ENCODE data around the gene MACROH2A1. TPM values are rescaled to one million over a fixed set of nuclear protein-coding genes. Genes with fewer than 3 reads are reported as not detected.
A peak's percentile ranks its signal among the peaks of the same experiment; 100 is the strongest.

The MACROH2A1 gene
- 123 and 126 TPM in 2 replicates for total RNA-seq
- long read RNA-seq, transcript H2AFY-202 (9 exons, 1,859 nt), result major isoform, 19 of 70 reads
- long read RNA-seq, partial matches to known transcripts, result 9 of 70 reads
- long read RNA-seq, other reads (novel, unspliced or antisense), result 38 of 70 reads

DNA sequence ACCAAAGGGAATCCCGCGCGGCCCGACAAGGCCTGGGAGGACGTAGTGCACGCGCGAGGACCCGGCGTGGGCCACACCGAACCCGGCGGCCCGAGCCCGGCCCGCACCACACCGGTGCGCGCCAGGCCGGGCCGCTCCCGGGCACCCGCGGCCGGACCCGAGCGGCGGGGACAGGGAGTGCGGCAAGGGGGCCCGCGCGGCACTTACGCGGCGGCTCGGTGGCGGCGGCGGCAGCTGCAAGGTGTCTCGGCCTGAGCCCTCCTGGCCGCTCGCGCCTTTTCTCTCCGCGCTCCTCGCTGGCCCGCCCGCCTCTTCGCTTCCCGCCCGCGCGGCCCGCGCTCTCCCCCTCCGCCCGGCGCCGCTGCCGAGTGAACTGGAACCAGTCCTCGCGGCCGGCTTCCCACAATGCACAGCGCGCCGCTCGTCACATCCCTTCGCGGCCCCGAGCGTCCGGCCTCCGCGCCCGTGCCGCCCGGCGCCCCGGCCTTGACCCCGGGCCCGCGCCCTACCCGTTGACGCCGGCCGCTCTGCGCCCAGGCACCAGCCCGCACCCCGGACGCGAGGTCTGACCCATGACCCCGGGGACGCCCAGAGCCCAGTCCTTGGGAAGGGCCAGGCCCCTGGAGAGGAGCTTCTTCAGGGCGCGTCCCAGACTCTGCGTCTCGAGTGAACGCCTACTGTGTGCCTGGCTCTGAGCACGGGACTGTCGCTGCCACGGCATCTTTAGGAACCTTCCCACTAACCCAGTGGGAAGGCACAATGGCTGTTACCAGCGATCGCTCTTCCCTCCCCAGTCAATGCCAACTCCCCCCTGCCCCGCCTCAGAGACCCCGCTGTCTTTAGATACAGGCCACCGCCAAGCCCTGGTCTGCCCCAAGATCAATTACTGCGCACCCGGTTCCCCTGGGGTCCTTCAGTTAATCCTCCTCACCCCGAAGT is at the start of gene MACROH2A1:
MACROH2A1 (minus strand) TSS at position 377 of the 939 bp plus-strand sequence. CDS start 10,138 bp downstream, outside the sequence.
- Mint-ChIP-seq H3K9me3 (ENCODE audit: unreplicated experiment) (no peaks in the 10 kb centered on the region), H3K27ac (ENCODE audit: unreplicated experiment) (peak within 1 kb of the TSS; percentile 87), H3K4me1 (ENCODE audit: unreplicated experiment) (peaks cover 35% of the 10 kb centered on the region), H3K4me3 (ENCODE audit: unreplicated experiment) (peak within 1 kb of the TSS; percentile 85), H3K36me3 (ENCODE audit: unreplicated experiment) (no peaks in the 10 kb centered on the region), H3K27me3 (ENCODE audit: unreplicated experiment) (peaks cover 10% of the 10 kb centered on the region)
- TF ChIP-seq, protein P1, sequence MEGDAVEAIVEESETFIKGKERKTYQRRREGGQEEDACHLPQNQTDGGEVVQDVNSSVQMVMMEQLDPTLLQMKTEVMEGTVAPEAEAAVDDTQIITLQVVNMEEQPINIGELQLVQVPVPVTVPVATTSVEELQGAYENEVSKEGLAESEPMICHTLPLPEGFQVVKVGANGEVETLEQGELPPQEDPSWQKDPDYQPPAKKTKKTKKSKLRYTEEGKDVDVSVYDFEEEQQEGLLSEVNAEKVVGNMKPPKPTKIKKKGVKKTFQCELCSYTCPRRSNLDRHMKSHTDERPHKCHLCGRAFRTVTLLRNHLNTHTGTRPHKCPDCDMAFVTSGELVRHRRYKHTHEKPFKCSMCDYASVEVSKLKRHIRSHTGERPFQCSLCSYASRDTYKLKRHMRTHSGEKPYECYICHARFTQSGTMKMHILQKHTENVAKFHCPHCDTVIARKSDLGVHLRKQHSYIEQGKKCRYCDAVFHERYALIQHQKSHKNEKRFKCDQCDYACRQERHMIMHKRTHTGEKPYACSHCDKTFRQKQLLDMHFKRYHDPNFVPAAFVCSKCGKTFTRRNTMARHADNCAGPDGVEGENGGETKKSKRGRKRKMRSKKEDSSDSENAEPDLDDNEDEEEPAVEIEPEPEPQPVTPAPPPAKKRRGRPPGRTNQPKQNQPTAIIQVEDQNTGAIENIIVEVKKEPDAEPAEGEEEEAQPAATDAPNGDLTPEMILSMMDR (IDR thresholded peaks at IDR 0.05), result no peak
- peak; percentile 95 for DNase-seq (ENCODE audit: extremely low spot score, unreplicated experiment)

DNA sequence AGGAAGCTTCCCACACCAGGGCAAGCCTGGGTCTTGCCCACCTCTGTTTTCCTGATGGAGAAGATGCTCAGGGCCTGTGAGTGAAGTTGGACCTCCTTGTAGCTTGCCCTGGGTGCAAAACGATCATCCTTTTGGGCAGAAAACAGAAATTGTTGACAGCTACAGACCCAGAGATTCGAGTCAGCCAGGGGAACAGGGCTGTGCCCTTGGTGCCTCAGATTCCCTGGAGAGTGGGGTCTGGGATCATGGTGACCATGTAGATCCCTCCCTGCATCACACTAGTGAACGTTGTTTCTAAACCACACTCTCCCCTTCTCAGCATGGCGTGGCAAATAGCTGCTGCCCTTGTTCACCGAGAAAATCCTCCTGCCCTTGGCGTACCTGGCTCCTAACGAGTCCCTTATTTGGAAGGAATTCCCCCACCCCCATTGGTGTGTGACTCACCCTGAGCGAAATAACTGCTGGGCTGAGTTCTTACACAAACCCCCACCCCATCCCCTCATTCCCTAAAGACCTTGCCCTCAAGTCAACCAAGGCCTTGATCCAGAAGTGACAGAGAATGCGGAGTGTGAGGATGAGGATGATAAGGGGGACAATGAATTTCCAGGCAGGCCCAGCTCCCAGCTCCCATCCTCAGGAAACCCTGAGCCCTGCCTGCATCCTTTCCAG is 49.2 kb upstream of the MACROH2A1 start:
- no peak overlapping the region for H3K27ac Mint-ChIP-seq (ENCODE audit: unreplicated experiment)
- no peak overlapping the region for H3K4me3 Mint-ChIP-seq (ENCODE audit: unreplicated experiment)
- peaks cover 20% of the 10 kb centered on the region for H3K27me3 Mint-ChIP-seq (ENCODE audit: unreplicated experiment)
- TF ChIP-seq, protein P1 (IDR thresholded peaks at IDR 0.05), result no peak
- no peak for DNase-seq (ENCODE audit: extremely low spot score, unreplicated experiment)
- no peaks in the 10 kb centered on the region for H3K36me3 Mint-ChIP-seq (ENCODE audit: unreplicated experiment)
- no peaks in the 10 kb centered on the region for H3K4me1 Mint-ChIP-seq (ENCODE audit: unreplicated experiment)
- no peaks in the 10 kb centered on the region for H3K9me3 Mint-ChIP-seq (ENCODE audit: unreplicated experiment)

DNA sequence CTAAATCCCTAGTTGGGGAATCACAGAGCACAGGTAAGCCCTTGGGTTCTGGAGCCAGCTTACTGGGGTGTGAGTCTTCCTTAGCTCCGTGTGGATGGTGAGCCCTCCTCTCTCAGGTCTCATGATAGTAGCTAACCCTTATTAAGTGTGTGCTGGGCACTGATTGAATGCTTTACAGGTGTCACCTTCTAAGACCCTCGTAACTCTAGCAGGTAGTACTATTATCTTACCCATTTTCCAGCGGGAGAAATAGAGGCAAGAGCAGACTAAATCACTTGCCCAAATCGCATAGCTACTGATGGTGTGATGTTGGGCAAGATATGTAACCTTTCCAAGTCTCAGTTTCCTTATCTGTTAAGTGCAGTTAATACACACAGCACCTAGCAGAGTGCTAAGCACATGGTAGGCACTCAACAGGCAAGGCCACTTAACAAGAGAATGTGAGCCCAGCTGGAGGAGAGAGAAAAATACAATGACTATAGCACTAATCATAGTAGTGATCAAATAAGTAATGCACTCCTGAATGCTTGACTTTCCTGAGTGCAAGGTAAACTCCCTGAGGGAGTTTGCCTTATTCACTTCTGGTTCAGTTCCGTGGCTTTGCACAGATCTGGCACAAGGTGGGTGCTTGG is 48.4 kb upstream of the MACROH2A1 start, which contains the start of gene DCANP1:
DCANP1 (minus strand) TSS at position 51 of the 632 bp plus-strand sequence. CDS start 240 bp downstream, outside the sequence.
- Mint-ChIP-seq H3K9me3 (ENCODE audit: unreplicated experiment) (no peaks in the 10 kb centered on the region), H3K27me3 (ENCODE audit: unreplicated experiment) (peaks cover 16% of the 10 kb centered on the region), H3K4me3 (ENCODE audit: unreplicated experiment) (no peak within 1 kb of the TSS), H3K36me3 (ENCODE audit: unreplicated experiment) (no peaks in the 10 kb centered on the region), H3K4me1 (ENCODE audit: unreplicated experiment) (no peaks in the 10 kb centered on the region), H3K27ac (ENCODE audit: unreplicated experiment) (no peak within 1 kb of the TSS)
- TF ChIP-seq, protein P1 (IDR thresholded peaks at IDR 0.05), result no peak
- DNase-seq (ENCODE audit: extremely low spot score, unreplicated experiment), result no peak

DNA sequence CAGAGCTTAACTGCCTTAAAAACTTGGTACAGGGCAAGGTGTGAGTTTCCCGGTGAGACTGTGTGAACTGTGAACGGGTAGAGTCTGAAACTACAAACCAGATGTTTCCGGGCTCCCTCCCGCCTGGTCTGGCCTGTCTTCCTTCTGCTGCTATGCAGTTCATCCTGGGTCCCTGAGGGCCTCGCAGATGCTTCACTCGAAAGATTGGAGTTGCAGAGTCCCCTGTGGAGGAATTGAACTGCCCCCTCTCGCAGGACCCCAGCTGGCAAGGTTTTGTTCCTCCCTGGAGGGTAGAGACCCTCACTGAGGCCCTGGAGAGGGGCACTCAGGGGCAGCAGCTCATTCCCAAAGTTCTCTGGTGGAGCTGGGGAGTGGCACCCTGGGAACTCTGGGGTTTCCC is 47.6 kb upstream of the MACROH2A1 start:
- DNase-seq (ENCODE audit: extremely low spot score, unreplicated experiment), result no peak
- Mint-ChIP-seq H3K27me3 (ENCODE audit: unreplicated experiment) (peaks cover 11% of the 10 kb centered on the region), H3K27ac (ENCODE audit: unreplicated experiment) (no peak overlapping the region), H3K36me3 (ENCODE audit: unreplicated experiment) (no peaks in the 10 kb centered on the region), H3K9me3 (ENCODE audit: unreplicated experiment) (no peaks in the 10 kb centered on the region), H3K4me1 (ENCODE audit: unreplicated experiment) (no peaks in the 10 kb centered on the region), H3K4me3 (ENCODE audit: unreplicated experiment) (no peak overlapping the region)
- TF ChIP-seq, protein P1 (IDR thresholded peaks at IDR 0.05), result no peak
